GM18502 (cell line): ENCODE results near the gene CSE1L.
"Not testable (repeated sequence)": the region's sequence is repeated elsewhere in the genome, so short reads cannot be mapped to it uniquely, and the experiment has no call there.

Experiments used
- ATAC-seq: cut with Tn5 transposase; IDR thresholded peaks from one replicate; pipeline ENCODE4 v1.9.1; 2021; ENCODE audit warnings: mild to moderate bottlenecking; ENCODE audit not compliant: unreplicated experiment, poor library complexity

Gene CSE1L

DNA sequence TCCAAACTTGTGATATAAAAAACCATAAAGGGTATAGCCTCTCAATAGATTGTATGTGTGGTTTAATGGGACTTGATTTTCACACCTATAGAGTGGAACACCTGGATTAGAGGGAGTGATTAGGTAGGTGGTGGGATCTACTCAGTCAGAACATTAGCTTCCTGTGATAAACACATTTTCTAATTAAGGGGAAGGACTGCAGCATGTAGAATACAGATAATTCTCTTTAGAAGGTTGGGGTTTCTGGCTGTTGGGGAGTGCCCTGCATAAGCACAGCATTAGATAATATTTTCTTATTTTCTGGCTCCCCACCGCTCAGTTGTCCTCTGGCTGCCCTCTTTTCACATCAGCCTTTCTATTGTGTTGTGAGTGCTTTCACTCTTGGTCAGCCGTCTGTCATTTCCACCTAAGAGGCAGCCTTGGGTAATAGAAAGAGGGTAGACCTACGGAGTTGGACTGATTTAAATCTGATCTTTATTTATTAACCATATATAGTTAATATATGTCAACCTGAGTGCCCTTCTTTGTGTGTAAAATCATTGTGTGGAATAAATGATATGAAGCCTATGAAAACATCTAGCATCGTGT, 8.0 kb downstream of the CSE1L start:
- ATAC-seq = no peak

DNA sequence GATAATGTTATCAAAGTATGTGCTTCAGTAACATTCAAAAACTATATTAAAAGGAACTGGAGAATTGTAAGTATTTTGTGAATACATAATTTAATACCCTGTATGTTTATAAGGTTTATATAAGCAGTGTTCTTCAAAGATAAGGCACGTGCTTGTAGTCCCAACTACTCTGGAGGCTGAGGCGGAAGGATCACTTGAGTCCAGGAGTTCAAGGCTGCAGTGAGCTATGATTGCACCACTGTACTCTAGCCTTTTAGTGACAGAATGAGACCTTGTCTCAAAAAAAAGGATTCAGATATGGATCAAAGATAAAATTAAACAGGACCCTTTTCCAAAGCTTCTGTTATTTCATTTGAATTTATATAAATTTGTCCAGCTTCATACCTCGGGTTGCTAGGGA, 17.2 kb downstream of the CSE1L start:
- no peak for ATAC-seq

DNA sequence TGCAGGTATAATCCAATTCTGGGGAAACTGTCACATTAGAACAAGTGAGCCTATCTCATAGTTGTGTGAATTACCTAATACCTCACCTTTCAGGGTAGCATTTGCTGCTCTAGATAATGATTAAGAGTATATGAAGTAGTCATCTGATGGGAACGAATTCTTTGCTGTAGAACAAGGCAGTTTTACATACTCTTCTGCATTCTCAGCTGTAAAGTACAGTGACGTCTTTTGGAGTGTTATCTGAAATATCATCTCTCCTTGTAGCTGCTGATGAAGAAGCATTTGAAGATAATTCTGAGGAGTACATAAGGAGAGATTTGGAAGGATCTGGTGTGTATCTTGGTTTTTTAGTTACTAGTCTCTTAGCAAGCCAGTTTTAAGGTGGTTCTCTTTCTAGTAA, 28.4 kb downstream of the CSE1L start:
- ATAC-seq = no peak

- ATAC-seq = no peak
Measured at GRCh38 chr20:49078310-49078709, 32.2 kb downstream of the CSE1L start.

DNA sequence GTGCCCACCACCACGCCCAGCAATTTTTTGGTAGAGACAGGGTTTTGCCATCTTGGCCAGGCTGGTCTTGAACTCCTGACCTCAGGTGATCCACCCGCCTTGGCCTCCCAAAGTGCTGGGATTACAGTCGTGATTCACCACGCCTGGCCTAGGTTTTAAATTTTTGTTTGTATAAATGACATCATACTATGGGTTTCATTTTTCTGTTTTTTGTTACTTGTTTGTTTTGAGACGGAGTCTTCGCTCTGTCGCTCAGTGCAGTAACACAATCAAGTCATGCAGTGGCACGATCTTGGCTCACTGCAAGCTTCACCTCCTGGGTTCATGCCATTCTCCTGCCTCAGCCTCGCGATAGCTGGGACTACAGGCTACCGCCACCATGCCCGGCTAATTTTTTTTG, 36.2 kb downstream of the CSE1L start:
- not testable (repeated sequence) for ATAC-seq

DNA sequence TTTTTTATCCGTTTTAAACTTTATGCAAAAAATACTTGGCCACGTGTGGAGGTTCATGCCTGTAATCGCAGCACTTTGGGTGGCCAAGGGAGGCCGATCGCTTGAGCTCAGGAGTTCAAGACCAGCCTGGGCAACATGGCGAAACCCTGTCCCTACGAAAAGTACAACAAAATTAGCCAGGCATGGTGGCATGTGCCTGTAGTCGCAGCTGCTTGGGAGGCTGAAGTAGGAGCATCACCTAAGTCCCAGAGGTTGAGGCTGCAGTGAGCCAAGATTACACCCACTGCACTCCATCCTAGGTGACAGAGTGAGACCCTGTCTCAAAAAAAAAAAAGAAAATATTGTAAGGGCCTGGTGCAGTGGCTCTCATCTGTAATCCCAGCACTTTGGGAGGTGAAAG, 45.0 kb downstream of the CSE1L start:
- no peak for ATAC-seq

- ATAC-seq = no peak
Measured at GRCh38 chr20:49091762-49092161, 45.6 kb downstream of the CSE1L start.

GRCh38 chr20:49096203-49096730, 50.2 kb downstream of the CSE1L start:
- no peak for ATAC-seq

GRCh38 chr20:49097159-49097558, 51.0 kb downstream of the CSE1L start:
- ATAC-seq = no peak

- no peak for ATAC-seq
Measured at GRCh38 chr20:49098136-49098535, 52.0 kb downstream of the CSE1L start.

- ATAC-seq = no peak
Measured at GRCh38 chr20:49099011-49099410, 52.9 kb downstream of the CSE1L start.

DNA sequence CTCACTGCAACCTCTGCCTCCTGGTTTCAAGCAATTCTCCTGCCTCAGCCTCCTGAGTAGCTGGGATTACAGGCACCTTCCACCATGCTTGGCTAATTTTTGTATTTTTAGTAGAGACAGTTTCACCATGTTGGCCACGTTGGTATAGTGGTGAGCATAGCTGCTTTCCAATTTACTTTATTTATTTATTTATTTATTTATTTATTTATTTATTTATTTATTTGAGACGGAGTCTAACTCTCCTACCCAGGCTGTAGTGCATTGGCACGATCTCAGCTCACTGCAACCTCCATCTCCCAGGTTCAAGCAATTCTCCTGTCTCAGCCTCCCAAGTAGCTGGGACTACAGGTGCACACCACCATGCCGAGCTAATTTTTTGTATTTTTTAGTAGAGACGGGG, 54.2 kb downstream of the CSE1L start:
- not testable (repeated sequence) for ATAC-seq

- ATAC-seq = no peak
Measured at GRCh38 chr20:49100972-49101371, 54.9 kb downstream of the CSE1L start.

- ATAC-seq = no peak
Measured at GRCh38 chr20:49103019-49103418, 56.9 kb downstream of the CSE1L start.

DNA sequence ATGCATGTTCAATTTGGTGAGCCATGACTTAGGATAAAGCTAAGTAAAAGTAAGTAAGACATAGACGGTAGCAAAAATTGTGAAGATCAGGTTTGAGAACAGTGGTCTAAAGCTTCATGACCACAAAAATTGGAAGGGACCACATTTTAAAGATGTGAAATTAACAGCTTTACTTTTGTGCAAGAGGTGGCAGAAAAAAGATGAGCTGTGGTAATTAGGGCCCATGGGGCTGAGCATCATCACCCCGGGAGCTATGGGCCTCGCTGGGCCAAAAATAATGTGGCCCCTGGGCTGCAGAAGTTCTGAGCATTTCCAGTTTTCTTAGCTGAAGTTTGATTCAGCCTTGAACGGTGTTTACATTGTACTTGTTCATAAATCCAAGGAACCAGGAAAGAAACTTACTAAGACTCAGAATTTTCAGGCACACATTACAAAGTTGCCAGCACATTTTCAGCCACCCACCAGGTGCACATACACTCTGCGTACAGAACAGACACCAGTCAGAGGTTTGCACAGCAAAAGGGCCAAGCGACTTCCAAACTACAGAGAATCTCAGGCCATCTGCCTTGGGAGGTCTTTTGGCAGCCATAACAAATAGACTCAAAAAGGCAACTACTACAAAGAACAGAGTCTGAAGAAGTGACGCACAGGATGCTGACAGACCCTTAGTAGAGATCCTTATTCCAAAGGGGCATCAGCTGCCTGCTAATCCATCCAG, 57.7 kb downstream of the CSE1L start:
- ATAC-seq = no peak

DNA sequence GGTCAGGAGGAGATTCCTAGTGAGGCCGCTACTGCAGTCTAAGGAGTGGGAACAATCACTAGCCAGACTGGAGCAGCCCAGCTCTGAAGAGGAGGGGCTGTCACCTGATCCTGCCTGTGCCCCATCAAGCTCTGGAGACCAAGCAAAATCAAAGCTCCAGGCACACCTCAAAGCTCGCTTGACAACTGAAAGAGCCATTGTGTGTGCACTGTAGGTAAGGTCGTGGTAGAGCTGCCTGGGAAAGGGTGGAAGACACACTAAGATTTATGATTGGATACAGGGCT, 58.2 kb downstream of the CSE1L start:
- no peak for ATAC-seq

GRCh38 chr20:49104979-49105547, 59.0 kb downstream of the CSE1L start:
- ATAC-seq = not testable (repeated sequence)

DNA sequence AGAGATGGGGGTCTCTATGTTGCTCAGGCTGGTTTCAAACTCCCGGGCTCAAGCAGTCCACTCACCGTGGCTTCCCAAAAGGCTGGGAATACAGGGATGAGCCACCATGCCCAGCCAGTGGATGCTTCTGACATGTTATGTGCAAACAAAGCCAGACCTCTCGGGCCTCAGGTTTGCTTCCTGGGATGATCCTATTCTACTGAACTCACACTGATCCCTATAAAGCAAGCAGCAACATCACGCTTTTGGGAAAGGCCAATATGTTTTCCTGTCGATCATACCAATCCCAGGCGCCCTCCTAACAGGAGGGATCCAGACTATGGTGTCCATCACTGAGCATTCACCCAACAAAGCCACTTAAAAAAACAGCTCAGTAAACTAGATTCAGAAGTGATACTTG, 60.2 kb downstream of the CSE1L start:
- no peak for ATAC-seq

GRCh38 chr20:49110767-49111694, 64.9 kb downstream of the CSE1L start:
- no peak for ATAC-seq

- ATAC-seq = no peak
Measured at GRCh38 chr20:49112596-49113274, 66.6 kb downstream of the CSE1L start.
